B cell (primary cell): ENCODE data around the gene PLAC8L1. TPM values are rescaled to one million over a fixed set of nuclear protein-coding genes. Genes with fewer than 3 reads are reported as not detected.

Source experiments
- ATAC-seq: fragments of 200-7000 bp; cut with Tn5 transposase; one replicate; pipeline ENCODE4 v1.10.0; 2021; ENCODE audit warnings: low read depth, mild to moderate bottlenecking, moderate number of reproducible peaks, moderate library complexity
- CTCF ChIA-PET: fragments of 350-600 bp; sonication (Branson Sonifier 250); formaldehyde crosslinking; loops from one replicate; lab custom pipeline; 2021; ENCODE audit warnings: antibody characterized with exemption, inconsistent platforms; lab: Charles Lee
- POLR2A ChIA-PET: fragments of 350-600 bp; sonication (Branson Sonifier 250); formaldehyde crosslinking; loops from one replicate; lab custom pipeline; 2021; ENCODE audit warnings: antibody characterized with exemption; lab: Charles Lee
- DNase-seq: peaks from one replicate; pipeline ENCODE4 v3.0.0; 2013
- H2AFZ ChIP-seq: 2 replicates; pipeline ENCODE4 v1.6.1; 2012; ENCODE audit warnings: mild to moderate bottlenecking, low read depth, low read length; ENCODE audit not compliant: insufficient read depth, poor library complexity, severe bottlenecking
- H3K27ac ChIP-seq, 2 donors: 1 replicate in 1 of 2; 2 replicates in 1 of 2; pipeline ENCODE4 v1.5.1; 2012 to 2013; ENCODE audit warnings: low read length in 2 of 2, mild to moderate bottlenecking in 2 of 2, moderate library complexity in 1 of 2
- H3K27me3 ChIP-seq, 4 experiments: fragments of 200-600 bp in 1 of 4; sonication (generic) in 1 of 4; replicated peaks in 1 of 4; 1 replicate in 2 of 4; 2 replicates in 2 of 4; pipeline versions ENCODE4 v1.6.1 to v1.7.0; 2013 to 2016; ENCODE audit warnings: low read length in 3 of 4, mild to moderate bottlenecking in 2 of 4, mixed read lengths in 1 of 4, moderate library complexity in 1 of 4; ENCODE audit not compliant: insufficient read depth in 4 of 4, control insufficient read depth in 3 of 4; ENCODE audit errors: control extremely low read depth in 1 of 4
- H3K36me3 ChIP-seq, 2 experiments: replicated peaks in 1 of 2; 1 replicate in 1 of 2; 2 replicates in 1 of 2; pipeline versions ENCODE4 v1.6.1 to v1.7.1; 2013; ENCODE audit warnings: low read length in 1 of 2; ENCODE audit not compliant: insufficient read depth in 2 of 2, control insufficient read depth in 1 of 2; ENCODE audit errors: control extremely low read depth in 1 of 2, extremely low read depth in 1 of 2
- H3K4me1 ChIP-seq, 2 donors: fragments of 200-600 bp in 1 of 2; sonication (generic) in 1 of 2; 1 replicate in 1 of 2; 2 replicates in 1 of 2; pipeline versions ENCODE4 v1.5.1 to v1.6.1; 2013 to 2017; ENCODE audit warnings: low read length in 2 of 2; ENCODE audit not compliant: control insufficient read depth in 2 of 2, insufficient read depth in 2 of 2
- H3K4me2 ChIP-seq: replicated peaks from 2 replicates; pipeline ENCODE3; 2012; ENCODE audit warnings: mild to moderate bottlenecking, low read depth, low read length; ENCODE audit not compliant: poor library complexity, severe bottlenecking
- H3K4me3 ChIP-seq, 5 experiments: fragments of 200-600 bp in 1 of 5; sonication (generic) in 1 of 5; 1 replicate in 3 of 5; 2 replicates in 2 of 5; pipeline versions ENCODE4 v1.5.1 to v1.7.0; 2011 to 2016; ENCODE audit warnings: low read length in 4 of 5, mild to moderate bottlenecking in 4 of 5, low read depth in 2 of 5, control low read depth in 1 of 5, moderate library complexity in 1 of 5; ENCODE audit not compliant: insufficient read depth in 1 of 5; ENCODE audit errors: control extremely low read depth in 1 of 5, extremely low read depth in 1 of 5
- H3K79me2 ChIP-seq: fragments of 200-600 bp; sonication (generic); one replicate; pipeline ENCODE4 v1.6.0; 2016; ENCODE audit warnings: low read length; ENCODE audit not compliant: control insufficient read depth, insufficient read depth
- H3K9ac ChIP-seq: fragments of 200-600 bp; sonication (generic); 2 replicates; pipeline ENCODE4 v1.6.1; 2017; ENCODE audit warnings: mild to moderate bottlenecking, low read length, moderate library complexity
- H3K9me3 ChIP-seq, 3 donors: one replicate each; pipeline versions ENCODE4 v1.6.1 to v1.7.1; 2013; ENCODE audit warnings: low read length in 2 of 3; ENCODE audit not compliant: control insufficient read depth in 2 of 3, insufficient read depth in 1 of 3; ENCODE audit errors: control extremely low read depth in 1 of 3
- H4K20me1 ChIP-seq: 2 replicates; pipeline ENCODE4 v1.6.0; 2012; ENCODE audit warnings: mild to moderate bottlenecking, low read length; ENCODE audit not compliant: insufficient read depth, control insufficient read depth, poor library complexity, severe bottlenecking
- H3K27ac Mint-ChIP-seq: one replicate; pipeline ENCODE4 v1.8.0; 2021; ENCODE audit warnings: mixed read lengths
- H3K27me3 Mint-ChIP-seq: one replicate; pipeline ENCODE4 v1.8.0; 2021; ENCODE audit warnings: mixed read lengths
- H3K4me1 Mint-ChIP-seq: one replicate; pipeline ENCODE4 v1.8.0; 2021; ENCODE audit warnings: mixed read lengths
- H3K4me3 Mint-ChIP-seq: one replicate; pipeline ENCODE4 v1.8.0; 2021; ENCODE audit warnings: mixed read lengths
- H3K9me3 Mint-ChIP-seq: one replicate; pipeline ENCODE4 v1.8.0; 2022; ENCODE audit warnings: mixed read lengths; ENCODE audit not compliant: insufficient read depth
- EZH2 ChIP-seq: IDR thresholded peaks from 2 replicates; pipeline ENCODE4 v1.6.1; 2012; ENCODE audit warnings: borderline replicate concordance, low read depth, mild to moderate bottlenecking, moderate library complexity, low read length; ENCODE audit not compliant: insufficient read depth, poor library complexity, severe bottlenecking
- WGBS: methylation state at CpG from one replicate; pipeline ENCODE4 v1.1.5; 2013; ENCODE audit warnings: missing lambda C conversion rate; ENCODE audit not compliant: insufficient coverage; 5-methylcytosine and 5-hydroxymethylcytosine counted together
- intact Hi-C: fragments of 100-400 bp; cut with micrococcal nuclease; formaldehyde crosslinking; loops from one replicate; pipeline ENCODE4 v1.10.0; 2022
- polyA plus RNA-seq: library from polyadenylated mRNA; depleted of rRNA; stranded (reverse); fragments of >200 nt; gene quantifications from 2 replicates; pipeline ENCODE4 v1.2.3, GENCODE V29; 2012
- total RNA-seq, 2 donors: library from RNA; stranded (reverse); fragments of 120-200 nt in 1 of 2; gene quantifications; 1 replicate in 1 of 2; 2 replicates in 1 of 2; pipeline versions ENCODE4 v1.2.3 to v1.2.4, GENCODE V29; 2013 to 2022
- TF ChIP-seq, protein P1 (sequence below): fragments of 200-600 bp; IDR thresholded peaks from one replicate; pipeline ENCODE4 v1.8.0; 2022; ENCODE audit warnings: antibody characterized with exemption, mild to moderate bottlenecking

The PLAC8L1 gene
- total and polyA plus RNA-seq, 2 donors (not counting 1 experiment from before 2014, with no cell fraction given): 0.49 TPM; not detected in 1

GRCh38 chr5:146082798-146083197 is 22.6 kb downstream of the PLAC8L1 start:
- H3K4me1 ChIP-seq: peaks cover 0 to 4% of the 10 kb centered on the region in 2 donors
- 60% methylated on average over 1 of the region's 3 CpGs for WGBS
- no peak overlapping the region for H3K9ac ChIP-seq
- no peaks in the 10 kb centered on the region for H4K20me1 ChIP-seq
- DNase-seq (no peak), ATAC-seq (no peak)
- no peak overlapping the region for H2AFZ ChIP-seq
- H3K79me2 ChIP-seq: no peaks in the 10 kb centered on the region
- no peak overlapping the region for H3K27ac ChIP-seq
- H3K4me3 ChIP-seq: no peak overlapping the region
- H3K9me3 ChIP-seq: no peaks in the 10 kb centered on the region
- H3K4me2 ChIP-seq: no peak overlapping the region
- CTCF ChIA-PET: no interaction called here
- POLR2A ChIA-PET: no interaction called here
- H3K36me3 ChIP-seq: no peaks in the 10 kb centered on the region
- intact Hi-C loops: no loop called here
- H3K4me1 Mint-ChIP-seq: peaks cover 5% of the 10 kb centered on the region
- H3K4me3 Mint-ChIP-seq: no peak overlapping the region
- H3K27me3 Mint-ChIP-seq: no peaks in the 10 kb centered on the region
- no peaks in the 10 kb centered on the region for H3K27me3 ChIP-seq
- TF ChIP-seq, protein P1, sequence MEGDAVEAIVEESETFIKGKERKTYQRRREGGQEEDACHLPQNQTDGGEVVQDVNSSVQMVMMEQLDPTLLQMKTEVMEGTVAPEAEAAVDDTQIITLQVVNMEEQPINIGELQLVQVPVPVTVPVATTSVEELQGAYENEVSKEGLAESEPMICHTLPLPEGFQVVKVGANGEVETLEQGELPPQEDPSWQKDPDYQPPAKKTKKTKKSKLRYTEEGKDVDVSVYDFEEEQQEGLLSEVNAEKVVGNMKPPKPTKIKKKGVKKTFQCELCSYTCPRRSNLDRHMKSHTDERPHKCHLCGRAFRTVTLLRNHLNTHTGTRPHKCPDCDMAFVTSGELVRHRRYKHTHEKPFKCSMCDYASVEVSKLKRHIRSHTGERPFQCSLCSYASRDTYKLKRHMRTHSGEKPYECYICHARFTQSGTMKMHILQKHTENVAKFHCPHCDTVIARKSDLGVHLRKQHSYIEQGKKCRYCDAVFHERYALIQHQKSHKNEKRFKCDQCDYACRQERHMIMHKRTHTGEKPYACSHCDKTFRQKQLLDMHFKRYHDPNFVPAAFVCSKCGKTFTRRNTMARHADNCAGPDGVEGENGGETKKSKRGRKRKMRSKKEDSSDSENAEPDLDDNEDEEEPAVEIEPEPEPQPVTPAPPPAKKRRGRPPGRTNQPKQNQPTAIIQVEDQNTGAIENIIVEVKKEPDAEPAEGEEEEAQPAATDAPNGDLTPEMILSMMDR: no peak
- TF ChIP-seq EZH2: no peak
- H3K27ac Mint-ChIP-seq: no peak overlapping the region
- no peaks in the 10 kb centered on the region for H3K9me3 Mint-ChIP-seq

- TF ChIP-seq, protein P1: no peak
- no peak for TF ChIP-seq EZH2
- Mint-ChIP-seq H3K27ac (no peak overlapping the region), H3K4me3 (no peak overlapping the region), H3K9me3 (no peaks in the 10 kb centered on the region), H3K27me3 (peaks cover 5% of the 10 kb centered on the region), H3K4me1 (peaks cover 5% of the 10 kb centered on the region)
- ATAC-seq (no peak), DNase-seq (no peak)
- H3K9ac ChIP-seq: no peak overlapping the region
- H3K9me3 ChIP-seq: no peaks in the 10 kb centered on the region
- no peak overlapping the region for H3K27ac ChIP-seq
- no peaks in the 10 kb centered on the region for H3K36me3 ChIP-seq
- H2AFZ ChIP-seq: no peak overlapping the region
- H3K4me2 ChIP-seq: no peak overlapping the region
- POLR2A ChIA-PET: no interaction called here
- no peak overlapping the region for H3K4me3 ChIP-seq
- H4K20me1 ChIP-seq: no peaks in the 10 kb centered on the region
- WGBS: 94% methylated on average over 4 of the region's 6 CpGs
- H3K4me1 ChIP-seq: peaks cover 0 to 4% of the 10 kb centered on the region in 2 donors
- H3K79me2 ChIP-seq: no peaks in the 10 kb centered on the region
- CTCF ChIA-PET: no interaction called here
- intact Hi-C loops: no loop called here
- no peaks in the 10 kb centered on the region for H3K27me3 ChIP-seq
These were observed 23.8 kb downstream of the PLAC8L1 start for GRCh38 chr5:146081556-146081955.
